ENCODE data around the gene GRID1.

GRCh38 chr10:86079088-86079487 lies 287.5 kb downstream of the GRID1 start:
- TF ChIP-seq MXI1 (IDR thresholded peaks at IDR 0.05; ENCODE audit: low read depth, low read length) (no peak), SMC3 (IDR thresholded peaks at IDR 0.05; ENCODE audit: low read depth, low read length) (no peak), TAF1 (IDR thresholded peaks at IDR 0.05; ENCODE audit: borderline replicate concordance, low read depth, low read length) (no peak), CTCF (IDR thresholded peaks at IDR 0.05) (no peak)
- TF ChIP-seq, protein P1, sequence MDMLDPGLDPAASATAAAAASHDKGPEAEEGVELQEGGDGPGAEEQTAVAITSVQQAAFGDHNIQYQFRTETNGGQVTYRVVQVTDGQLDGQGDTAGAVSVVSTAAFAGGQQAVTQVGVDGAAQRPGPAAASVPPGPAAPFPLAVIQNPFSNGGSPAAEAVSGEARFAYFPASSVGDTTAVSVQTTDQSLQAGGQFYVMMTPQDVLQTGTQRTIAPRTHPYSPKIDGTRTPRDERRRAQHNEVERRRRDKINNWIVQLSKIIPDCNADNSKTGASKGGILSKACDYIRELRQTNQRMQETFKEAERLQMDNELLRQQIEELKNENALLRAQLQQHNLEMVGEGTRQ (IDR thresholded peaks at IDR 0.05; ENCODE audit: borderline replicate concordance, low read depth, low read length): no peak
